HG03135 (cell line): ENCODE results near the gene WDR7.
"Not testable (repeated sequence)": the region's sequence is repeated elsewhere in the genome, so short reads cannot be mapped to it uniquely, and the experiment has no call there.

Experiments used
- ATAC-seq: cut with Tn5 transposase; IDR thresholded peaks from one replicate; pipeline ENCODE4 v1.9.1; 2021; ENCODE audit warnings: mild to moderate bottlenecking, moderate library complexity; ENCODE audit not compliant: unreplicated experiment

Gene WDR7

DNA sequence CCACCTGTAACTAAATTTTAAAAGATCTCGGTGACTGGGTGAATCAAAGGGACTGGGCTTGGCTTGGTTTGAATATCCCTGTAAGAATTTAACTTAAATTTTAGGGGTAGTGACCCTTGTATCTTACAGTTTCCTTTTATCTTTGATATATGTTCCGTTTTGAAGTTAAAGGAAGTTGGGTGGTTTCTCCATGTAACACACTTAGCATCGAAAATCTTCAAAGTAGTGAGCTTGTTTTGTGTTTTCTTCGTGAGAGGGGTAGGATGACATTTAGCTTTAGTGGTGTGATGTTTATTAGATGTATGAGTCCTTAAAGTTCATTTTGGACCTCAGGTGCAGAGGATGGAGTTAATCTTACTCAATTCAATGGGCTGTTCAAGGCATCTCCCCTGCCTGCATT lies 1.6 kb downstream of the WDR7 start:
- no peak for ATAC-seq

DNA sequence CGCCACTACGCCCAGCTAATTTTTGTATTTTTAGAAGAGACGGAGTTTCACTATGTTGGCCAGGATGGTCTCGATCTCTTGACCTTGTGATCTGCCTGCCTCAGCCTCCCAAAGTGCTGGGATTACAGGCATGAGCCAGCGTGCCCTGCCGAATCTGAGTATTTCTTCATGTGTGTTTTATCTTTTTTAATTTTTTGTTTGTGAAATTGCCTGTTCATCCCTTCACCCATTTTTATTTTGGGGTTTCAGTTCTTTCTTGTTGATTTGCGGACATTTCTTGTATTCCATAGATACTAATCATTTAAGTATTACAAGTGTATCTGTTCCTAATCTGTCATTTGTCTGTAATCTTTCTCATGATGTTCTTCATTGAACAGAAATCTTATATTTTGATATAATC lies 3.1 kb downstream of the WDR7 start:
- ATAC-seq = not testable (repeated sequence)

DNA sequence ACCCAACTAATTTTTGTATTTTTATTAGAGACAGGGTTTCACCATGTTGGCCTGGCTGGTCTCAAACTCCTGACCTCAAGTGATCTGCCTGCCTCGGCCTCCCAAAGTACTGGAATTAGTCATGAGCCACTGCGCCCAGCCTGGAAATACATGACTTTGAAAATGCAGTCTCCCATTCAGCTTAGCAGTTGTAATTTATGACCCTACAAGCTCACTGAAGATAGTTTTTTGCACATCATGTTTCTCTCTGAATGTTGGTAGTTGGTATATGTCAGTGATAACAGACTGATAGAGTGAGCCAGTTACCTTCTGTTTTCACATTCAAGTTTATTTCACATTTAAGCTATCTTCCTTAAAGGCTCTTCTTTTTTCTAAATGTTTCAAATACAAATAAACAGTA lies 7.1 kb downstream of the WDR7 start:
- ATAC-seq = no peak

DNA sequence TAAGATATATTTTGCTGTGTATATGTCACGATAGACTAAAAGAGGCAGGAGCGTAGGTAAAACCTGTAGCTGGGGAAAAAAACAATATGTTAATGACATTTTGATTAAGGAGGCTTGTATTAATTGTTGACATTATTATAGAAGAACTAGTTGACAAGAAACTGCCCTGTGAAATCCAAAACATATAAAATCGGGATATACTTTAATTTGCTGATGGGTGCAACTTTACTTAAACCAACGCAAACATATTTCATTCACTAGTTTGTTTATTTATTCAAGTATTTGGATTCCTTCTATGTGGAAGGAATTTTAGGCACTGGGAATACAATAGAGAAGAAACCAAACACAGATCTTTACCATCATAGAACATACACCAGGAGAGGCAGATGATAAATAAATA lies 8.0 kb downstream of the WDR7 start:
- no peak for ATAC-seq

DNA sequence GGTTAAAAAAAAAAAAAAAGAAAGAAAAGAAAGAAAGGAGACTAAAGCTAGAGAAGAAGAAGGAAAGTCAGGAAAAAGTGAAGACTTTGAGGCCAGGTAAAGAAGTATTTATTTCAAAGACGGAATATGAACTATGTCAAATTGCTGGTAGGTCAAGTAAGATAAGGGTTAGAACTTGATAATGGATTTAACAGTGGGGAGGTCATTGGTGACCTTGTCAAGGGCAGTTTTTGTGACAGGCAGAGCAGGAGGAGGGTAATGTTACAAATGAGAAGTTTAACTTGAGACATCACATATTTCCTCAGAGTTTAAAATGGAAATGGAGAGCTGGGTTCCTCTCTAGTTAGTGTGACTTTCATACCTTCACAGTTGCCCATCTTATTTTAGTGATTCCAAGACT lies 9.5 kb downstream of the WDR7 start:
- ATAC-seq = no peak

DNA sequence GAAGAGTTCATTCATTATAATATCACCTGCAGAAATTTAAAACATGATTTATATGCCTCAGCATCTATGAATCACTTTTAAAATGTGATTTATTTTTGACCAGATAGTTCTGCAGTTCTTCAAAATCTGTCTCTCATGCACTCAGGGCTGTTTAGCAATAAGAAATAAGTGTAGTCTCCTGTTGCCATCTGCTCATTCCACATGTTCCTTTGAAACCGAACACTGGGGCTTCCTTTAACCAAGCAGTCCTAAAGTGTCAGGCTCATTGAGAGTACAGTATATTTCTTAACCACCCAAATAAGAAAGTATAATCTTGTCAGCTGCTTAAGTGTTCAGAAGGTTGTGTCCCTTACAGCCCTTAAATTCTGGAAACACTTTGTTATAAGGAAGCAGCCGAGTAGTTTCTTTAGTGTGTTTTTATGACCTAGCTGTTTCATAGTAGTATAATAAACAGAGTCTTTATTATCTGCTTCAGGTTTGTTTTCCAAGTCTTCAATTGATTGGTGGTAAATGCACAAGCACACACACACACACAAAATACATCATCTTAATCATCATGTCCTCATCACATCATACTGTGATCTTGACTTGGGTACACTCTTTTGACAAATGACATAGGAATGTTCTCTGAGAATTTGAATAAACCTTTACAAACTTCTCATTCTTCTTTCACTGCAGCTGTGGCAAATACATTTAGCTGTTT lies 10.4 kb downstream of the WDR7 start:
- no peak for ATAC-seq

DNA sequence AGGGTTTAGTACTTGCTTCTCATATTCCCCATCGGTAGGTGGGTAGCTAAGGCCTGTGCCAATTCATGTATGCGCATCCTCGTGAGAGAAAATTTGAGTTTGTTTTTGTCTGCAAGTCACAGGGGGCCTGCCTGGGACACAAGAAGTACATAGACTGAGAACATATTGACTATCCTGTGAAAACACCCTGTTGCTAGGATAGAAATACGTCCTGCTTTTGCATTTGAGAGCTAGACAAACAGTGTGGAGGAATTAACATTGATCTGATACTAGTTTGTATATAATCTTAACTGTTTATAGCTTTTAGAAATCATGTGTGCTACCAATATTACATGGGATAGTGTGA lies 10.9 kb downstream of the WDR7 start:
- ATAC-seq = no peak

DNA sequence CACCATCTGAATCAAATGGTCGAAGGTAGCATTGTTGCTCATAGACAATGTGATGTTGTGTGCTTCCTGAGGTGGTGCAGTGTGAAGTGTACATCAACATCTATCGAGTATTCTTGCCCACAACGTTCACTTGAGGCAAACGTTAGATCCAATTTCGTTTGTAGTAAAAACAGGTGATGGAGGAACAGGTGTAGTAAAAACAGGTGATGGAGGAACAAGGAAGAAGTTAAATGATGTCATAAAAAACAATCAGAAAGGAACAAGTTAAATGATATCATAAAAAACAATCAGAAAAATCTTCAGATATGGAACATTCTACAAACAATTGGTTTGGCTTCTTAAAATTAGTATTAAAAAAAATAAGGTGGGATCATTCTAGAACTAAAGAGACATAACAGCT lies 11.3 kb downstream of the WDR7 start:
- no peak for ATAC-seq

DNA sequence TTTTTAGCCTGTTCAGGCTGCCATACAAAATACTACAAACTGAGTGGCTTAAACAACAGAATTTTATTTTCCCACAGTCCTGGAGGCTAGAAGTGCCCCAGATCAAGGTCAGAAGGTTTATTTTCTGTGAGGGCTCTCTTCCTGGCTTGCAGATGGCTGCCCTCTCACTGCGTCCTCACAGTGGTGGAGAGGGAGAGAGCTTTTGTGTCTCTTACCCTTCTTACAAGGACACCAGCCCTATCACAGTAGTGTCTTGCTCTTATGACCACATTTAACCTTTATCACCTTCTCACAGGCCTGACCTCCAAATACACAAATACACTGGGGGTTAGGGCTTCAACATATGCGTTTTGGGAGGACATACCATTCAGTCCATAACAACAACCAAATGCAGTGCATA lies 11.7 kb downstream of the WDR7 start:
- no peak for ATAC-seq

DNA sequence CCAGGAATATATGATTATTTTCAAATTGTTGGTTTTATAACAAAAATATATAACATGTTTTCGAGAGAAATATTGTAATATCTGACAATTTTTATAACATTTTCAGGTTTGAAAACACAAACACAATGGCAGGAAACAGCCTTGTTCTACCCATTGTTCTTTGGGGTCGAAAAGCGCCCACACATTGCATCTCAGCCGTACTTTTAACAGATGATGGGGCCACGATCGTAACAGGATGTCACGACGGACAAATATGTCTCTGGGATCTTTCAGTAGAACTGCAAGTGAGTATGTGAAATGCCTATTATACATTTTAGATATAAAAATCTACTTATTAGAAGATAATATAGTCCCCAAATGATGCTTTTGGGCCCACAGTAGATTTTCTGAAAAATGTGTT lies 21.2 kb downstream of the WDR7 start:
- ATAC-seq = no peak

DNA sequence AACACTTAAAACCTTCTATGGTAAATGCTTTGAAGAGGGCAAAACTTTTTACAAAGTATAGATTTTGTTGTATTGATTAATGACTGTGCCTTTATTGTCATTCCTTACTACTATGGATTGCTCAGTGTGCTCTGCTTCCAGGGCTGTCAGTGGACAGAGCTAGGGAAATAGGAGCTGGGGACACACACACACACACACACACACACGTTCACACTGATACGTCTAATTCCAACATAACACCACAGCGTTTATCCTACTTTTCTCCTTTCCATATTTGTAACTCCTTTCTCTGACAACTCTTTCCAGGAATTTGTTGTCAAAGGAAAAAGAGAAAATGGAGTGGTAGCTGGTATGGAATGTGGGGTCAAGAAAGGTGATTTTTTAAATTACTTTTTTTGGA lies 21.8 kb downstream of the WDR7 start:
- no peak for ATAC-seq

DNA sequence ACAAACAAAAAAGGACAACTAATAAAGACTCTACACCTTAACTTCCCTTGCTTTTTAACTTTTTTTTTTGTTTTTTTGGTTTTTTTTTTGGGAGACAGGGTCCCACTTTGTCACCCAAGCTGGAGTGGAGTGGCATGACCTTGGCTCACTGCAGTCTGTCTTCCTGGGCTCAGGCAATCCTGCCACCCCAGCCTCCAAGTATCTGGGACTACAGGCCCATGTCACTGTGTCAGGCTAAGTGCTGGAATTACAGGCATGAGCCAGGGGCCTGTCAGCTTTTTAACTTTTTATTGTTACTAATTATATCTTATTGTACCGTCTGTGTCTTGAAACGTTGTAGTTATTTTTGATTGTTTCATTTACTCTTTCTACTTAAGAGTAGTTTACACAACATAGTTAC lies 25.5 kb downstream of the WDR7 start:
- no peak for ATAC-seq

DNA sequence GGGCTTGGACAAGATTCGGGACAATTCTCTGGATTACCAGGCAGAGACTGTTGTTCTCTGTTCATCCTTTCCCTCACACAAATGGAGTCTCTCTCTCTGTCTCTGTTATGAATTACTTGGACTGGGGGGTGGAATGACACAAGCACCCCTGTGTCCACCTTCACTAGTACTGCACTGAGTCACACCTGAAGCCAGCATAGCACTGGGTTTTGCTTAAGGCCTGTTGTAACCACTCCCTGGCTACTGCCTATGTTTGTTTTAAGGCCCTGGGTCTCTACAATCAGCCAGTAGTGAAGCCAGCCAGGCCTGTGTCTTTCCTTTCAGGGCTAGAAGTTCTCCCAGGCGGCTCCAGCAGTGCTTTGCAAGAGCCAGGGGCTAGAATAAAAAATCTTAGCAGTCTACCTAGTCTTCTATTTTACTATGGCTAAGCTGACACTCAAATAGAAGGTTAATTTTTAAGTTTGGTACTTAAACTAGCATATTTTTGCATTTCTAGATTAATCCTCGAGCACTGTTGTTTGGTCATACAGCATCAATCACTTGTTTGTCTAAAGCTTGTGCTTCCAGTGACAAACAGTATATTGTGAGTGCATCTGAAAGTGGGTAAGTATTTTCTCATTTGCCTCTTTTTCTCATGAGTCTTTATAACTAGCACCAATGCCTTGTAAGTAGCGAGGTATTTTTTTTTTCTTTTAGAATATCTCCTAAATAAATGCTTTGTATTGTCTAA lies 27.8 kb downstream of the WDR7 start:
- ATAC-seq = no peak

DNA sequence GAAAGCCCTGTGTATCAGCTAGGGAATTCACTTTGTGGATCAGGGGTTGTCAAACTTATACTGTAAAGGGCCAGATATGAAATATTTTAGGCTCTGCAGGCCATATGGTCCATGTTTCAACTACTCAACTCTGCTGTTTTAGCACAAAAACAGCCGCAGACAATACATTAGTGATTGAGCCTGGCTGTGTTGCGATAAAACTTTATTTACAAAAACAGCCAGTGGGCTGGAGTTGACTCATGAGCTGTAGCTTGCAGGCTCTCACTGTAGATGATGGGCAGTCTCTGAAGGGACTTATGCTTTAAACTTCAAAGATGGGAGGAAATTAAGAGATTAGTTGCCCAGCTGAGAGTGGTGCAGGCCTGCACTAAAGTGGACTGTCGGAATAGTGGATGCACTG lies 33.1 kb downstream of the WDR7 start:
- no peak for ATAC-seq

DNA sequence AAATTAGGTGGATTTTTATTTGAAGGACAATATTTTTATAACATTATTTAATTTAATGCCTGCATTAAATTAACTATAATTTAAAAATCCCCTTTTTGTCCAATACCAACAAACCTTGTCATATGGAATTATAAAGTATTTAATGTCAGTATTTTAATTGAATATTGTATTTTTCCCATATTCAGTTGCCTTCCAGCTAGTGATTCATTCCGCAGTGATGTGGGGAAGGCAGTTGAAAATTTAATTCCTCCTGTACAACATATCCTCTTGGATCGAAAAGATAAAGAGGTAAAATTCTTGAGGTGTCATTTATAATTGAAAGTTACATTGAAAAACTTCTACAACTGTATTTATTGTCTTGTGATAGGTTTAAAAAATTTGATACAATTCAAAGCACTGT lies 40.4 kb downstream of the WDR7 start:
- no peak for ATAC-seq

DNA sequence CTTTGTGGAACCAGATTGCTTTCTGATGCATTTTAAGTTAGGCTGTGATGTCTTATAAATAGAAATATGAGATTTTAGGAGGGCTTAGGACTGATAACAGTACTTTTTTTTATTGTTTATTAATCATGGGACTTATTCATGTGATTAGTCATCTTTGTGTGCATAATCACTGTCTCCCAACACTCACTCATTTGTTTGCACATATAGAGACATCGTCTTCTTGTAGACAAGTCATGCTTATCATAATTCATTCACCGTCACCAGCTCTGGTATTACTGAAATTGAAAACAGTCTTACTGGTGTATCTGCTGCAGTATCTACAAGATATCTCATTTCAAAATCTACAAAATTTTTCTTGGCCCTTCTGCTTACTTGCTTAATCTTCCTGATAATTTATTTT lies 45.8 kb downstream of the WDR7 start:
- no peak for ATAC-seq

DNA sequence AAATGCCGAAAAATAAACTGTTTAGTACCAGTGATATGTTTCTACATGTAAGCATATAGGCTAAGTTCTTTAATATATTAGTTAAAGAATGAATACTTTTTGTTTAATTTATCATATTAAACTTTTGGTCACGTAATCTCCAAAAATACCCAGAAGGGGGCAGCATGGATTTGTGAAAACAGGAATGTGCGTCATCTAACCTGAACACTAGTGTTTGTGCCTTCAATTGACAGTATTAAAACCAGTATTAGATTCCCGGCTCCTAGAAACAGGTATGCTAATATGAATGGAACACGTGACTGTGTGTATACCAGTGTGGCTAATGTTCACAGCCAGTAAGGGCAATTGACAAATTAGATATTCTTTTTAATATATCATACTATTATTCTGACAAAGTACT lies 51.8 kb downstream of the WDR7 start:
- no peak for ATAC-seq

DNA sequence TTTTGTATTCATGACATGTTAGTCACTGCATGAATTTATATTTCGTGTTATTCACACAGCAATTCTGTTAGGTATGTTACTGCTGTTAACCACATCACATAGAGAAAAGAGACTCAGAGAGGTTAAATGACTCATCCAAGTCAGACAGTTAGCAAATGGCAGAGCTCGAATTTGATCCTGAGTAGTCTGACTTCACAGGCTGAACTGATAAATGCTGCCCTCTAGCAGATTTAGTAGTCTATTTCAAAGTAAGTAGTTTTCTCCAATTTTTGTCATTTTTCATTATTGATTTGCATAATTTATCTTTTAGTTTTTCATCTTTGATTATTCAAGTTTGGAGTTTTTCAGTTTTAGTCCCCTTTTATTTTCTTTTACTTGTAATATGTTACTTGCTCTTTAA lies 58.3 kb downstream of the WDR7 start:
- peak; percentile 96 for ATAC-seq

DNA sequence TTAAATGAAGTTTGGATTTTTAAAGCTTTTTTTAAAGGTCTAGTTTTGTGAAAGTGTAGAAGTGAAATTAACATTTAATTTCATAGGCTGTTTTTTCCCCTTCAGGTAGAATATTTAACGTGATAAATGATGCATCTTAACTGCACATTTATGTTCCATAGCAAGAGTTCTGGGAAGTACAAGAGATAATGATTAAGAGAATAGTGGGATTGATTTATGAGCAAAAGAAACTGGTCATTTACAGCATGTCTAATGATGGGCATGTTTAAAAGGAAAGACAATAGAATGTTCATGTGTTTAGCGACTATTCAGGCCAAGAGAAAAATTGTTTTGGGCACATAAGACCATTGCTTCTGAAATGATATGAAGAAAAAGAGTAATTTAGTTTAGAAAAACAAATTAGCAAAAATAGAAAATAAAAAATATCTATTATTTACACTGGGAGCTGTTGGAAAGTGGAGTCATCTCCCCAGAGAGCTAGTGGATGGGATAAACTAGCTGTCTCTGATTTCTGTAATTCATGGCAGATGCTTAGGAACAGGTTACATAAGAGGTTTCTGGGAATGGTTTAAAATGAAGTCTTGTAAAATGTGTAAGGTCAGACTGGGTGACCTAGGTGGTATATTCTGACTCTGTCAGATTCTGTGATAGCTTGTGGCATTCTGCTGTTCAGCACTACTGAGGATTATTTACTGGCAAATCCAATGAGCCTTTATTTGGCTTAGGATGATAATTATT lies 60.7 kb downstream of the WDR7 start:
- ATAC-seq = no peak

DNA sequence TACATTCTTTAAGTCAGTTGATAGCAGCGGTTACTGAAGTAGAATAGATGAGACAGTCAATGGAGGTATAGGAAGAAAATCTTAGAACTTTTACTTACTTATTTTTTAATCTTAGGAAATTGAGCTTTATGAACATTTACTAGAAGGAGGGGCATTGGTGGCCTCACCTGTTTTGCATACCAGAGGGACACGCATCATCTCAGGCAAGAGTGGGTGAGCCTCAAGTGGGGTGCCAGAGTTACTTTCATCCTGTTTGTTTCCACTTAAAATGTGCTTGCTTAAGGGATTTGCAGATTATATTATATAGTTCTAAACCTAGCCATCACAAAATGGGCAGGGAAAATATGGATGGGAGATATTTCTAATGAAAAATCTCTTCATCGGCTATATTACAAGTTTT lies 61.6 kb downstream of the WDR7 start:
- no peak for ATAC-seq

DNA sequence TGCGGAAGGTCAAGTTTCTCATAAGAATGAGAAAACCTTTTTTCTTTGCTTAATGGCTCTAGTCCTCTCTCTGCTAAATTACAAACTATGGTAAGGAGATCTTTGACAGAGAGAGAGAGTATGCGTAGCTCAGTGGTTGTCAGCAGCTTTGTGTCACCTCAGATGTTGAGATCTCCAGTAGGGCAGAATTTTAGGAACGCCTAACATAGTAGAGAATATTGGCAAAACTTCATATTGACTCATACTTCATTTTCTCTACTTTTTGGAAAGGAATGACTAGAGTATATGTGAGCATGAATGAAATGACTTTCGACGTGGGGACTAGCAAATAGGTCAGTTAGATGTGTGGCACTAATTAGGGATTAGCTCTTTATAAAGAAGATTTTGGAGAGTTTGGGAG lies 64.0 kb downstream of the WDR7 start:
- no peak for ATAC-seq

DNA sequence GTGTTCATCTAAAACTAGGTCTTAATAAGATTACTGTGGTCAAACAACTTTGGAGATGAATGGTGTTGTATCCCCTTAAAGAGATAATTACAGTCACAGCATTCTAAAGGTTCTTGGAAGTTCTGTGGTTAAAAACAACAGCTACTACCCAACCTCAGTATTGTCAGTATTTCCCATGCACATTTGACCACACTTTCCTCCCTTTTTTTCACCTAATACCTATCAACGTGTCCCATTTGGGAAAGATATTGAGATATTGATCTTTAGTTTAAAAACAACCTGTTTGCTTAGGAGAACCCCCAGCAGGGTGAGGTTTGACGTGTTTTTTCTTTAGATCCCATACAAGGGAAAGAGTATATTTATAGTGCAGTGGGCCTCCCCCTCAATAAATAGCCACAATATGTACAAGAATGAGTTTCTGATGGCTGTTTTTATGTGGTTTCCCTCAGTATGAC lies 65.6 kb downstream of the WDR7 start:
- ATAC-seq = no peak
